ENCODE results near the gene NETO2. TPM values are rescaled to one million over a fixed set of nuclear protein-coding genes. Genes with fewer than 3 reads are reported as not detected.

The NETO2 gene
- total and polyA plus RNA-seq, 9 of the 15 experiments (the other 6 are each of a cell fraction or from before 2014, with no cell fraction given): 4.1 to 37.0 (median 22.2) TPM

DNA sequence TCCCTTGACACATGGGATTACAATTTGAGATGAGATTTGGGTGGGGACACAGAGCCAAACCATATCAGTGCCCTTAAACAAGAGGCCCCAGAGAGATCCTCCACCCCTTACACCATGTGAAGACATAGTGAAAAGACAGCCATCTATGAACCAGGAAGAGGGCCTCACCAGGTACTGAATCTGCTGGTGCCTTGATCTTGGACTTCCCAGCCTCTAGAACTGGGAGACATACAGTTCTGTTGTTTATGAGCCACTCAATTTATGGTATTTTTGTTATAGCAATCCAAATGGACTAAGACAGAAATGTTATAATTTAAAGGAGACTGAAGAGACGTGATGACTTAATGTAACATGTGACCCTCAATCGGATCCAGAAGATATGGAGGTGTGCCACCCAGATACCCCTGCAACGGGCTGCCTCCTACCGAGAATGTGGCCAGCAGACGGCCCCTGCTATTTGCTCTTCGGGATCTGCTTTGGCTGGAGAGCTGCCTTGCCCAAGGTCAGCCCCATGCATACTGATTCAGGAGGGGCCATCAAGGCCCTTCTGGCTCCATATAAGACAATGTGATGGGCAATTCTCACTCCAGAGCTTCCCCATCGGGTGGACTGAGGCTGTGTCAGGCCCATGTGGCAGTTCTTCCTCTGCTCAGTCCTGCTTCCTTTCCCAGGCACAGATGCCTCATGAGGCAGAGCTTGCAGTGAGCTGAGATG is 80.6 kb downstream of the NETO2 start:
- Histone ChIP-seq H3K27me3 (ENCODE audit: control insufficient read depth in 2 of 2, insufficient read depth in 2 of 2, low read length in 2 of 2) (peaks cover 19 to 42% of the 10 kb centered on the region in 2 experiments; a peak in 4 of 5 replicates), H4K20me1 (replicated peaks; ENCODE audit: control insufficient read depth, insufficient read depth, low read length) (no peaks in the 10 kb centered on the region), H3K4me1 (replicated peaks in 1 of 2; ENCODE audit: control insufficient read depth in 2 of 2, insufficient read depth in 2 of 2, low read length in 2 of 2) (no peaks in the 10 kb centered on the region), H3K4me3 (no peak overlapping the region), H3K4me2 (ENCODE audit: insufficient read depth, low read length) (no peak overlapping the region), H3K9me3 (replicated peaks; ENCODE audit: control insufficient read depth, insufficient read depth, low read depth, low read length) (no peaks in the 10 kb centered on the region), H3K9me1 (ENCODE audit: control insufficient read depth, insufficient read depth, low read length) (no peaks in the 10 kb centered on the region), H2AFZ (ENCODE audit: low read depth, low read length) (no peak overlapping the region), H3K27ac (ENCODE audit: extremely low read depth, low read depth, low read length) (no peak overlapping the region), H3K79me2 (ENCODE audit: control insufficient read depth, insufficient read depth, low read length) (no peaks in the 10 kb centered on the region), H3K9ac (ENCODE audit: insufficient read depth in 1 of 2, low read depth in 2 of 2, low read length in 2 of 2) (no peak overlapping the region), H3K36me3 (ENCODE audit: control insufficient read depth, insufficient read depth, low read length) (no peaks in the 10 kb centered on the region)
- TF ChIP-seq CHAMP1 (IDR thresholded peaks at IDR 0.05) (no peak), HES1 (IDR thresholded peaks at IDR 0.05; ENCODE audit: low read depth) (no peak), ILK (tag; IDR thresholded peaks at IDR 0.05; ENCODE audit: borderline replicate concordance, low read depth) (no peak), PCBP1 (IDR thresholded peaks at IDR 0.05; ENCODE audit: low read depth, low read length, poor library complexity, severe bottlenecking) (no peak), RBM15 (IDR thresholded peaks at IDR 0.05; ENCODE audit: insufficient read depth, low read length) (no peak), ELF2 (CRISPR knock-in tag; IDR thresholded peaks at IDR 0.05) (no peak), NFXL1 (CRISPR knock-in tag; IDR thresholded peaks at IDR 0.05) (no peak), MTA3 (IDR thresholded peaks at IDR 0.05; ENCODE audit: borderline replicate concordance) (no peak), MTF1 (CRISPR knock-in tag; IDR thresholded peaks at IDR 0.05; ENCODE audit: borderline replicate concordance) (no peak), CBX2 (IDR thresholded peaks at IDR 0.05; ENCODE audit: insufficient read depth, low read length, poor library complexity, severe bottlenecking) (no peak)
- WGBS (ENCODE audit: insufficient coverage, low coverage, missing lambda C conversion rate): 2% methylated on average over 7 of the region's 7 CpGs
- ATAC-seq (no peak), FAIRE-seq (no peak), DNase-seq (ENCODE audit: extremely low read depth in 1 of 4, low spot score in 3 of 4) (no peak)
- intact Hi-C loops (cut with micrococcal nuclease) (no loop called here), in situ Hi-C loops (cut with MboI) (no loop called here)
- ChIA-PET POLR2A (no interaction called here), CTCF (ENCODE audit: low intra/inter-chr PET ratio) (no interaction called here)
- BruUV-seq (replicated peaks): no TSS peak
